ENCODE data around the gene ABHD17C.
"Not testable (repeated sequence)": the region's sequence is repeated elsewhere in the genome, so short reads cannot be mapped to it uniquely, and the experiment has no call there.

Gene ABHD17C

DNA sequence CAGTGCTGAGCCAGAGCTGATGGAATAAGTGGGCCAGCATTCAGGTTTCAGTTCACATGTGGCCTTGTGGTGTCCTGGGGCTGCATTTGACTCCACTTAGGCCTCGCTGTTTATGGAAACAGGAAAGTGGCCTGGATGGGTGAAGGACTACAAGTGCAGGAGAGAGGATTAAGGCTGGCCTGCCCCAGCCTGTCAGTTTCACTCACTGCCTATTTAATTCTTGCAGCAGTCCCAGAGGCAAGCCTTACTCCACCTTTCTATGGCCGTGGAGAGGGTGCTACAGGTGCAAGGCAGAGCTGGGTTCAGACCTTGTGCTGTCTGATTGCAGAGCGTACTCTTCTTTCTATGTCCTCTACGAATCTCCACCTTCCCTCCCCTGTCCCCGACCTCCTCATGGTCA, 37.7 kb downstream of the ABHD17C start:
- DNase-seq = no peak

DNA sequence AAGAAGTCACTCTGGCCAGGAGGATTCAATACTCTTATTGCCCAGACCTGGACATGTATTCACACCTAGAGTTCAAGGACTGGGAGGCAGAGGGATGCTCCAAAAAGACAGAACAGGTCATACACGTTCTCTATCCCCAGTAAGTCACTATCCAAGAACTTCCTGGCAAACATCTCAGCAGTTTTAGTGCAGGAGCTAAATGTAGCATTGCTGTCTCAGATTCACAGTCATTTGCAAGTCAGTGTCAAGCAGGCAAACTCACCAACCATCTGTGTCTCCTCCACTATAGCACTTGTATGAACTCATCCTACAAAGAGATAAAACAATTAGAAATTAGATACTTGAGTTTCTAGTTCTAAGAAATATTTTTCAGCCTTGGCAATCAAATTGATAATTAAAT, 38.4 kb downstream of the ABHD17C start:
- no peak for DNase-seq

DNA sequence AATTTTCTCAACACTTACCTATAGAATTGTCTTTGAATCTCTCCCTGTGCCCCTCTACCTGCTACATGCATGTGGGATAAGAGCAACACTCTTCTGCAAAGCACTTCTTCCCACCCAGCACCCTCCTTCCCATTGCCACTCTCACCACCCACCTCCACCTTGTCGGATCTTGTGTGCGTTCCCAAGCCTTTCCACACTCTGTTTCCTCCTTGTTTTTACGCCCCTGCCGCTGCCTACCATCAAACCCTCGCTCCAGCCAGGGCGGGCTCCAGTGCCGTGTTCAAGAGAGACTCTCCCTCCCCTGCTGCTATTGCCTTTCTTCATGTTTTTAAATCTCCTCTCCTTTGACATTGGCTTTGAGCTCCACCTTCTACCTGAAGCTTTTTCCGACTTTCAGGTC, 40.2 kb downstream of the ABHD17C start:
- DNase-seq = no peak

GRCh38 chr15:80736560-80736959, 41.5 kb downstream of the ABHD17C start:
- DNase-seq = no peak

- DNase-seq = no peak
Observed at GRCh38 chr15:80739919-80740318, 44.8 kb downstream of the ABHD17C start.

DNA sequence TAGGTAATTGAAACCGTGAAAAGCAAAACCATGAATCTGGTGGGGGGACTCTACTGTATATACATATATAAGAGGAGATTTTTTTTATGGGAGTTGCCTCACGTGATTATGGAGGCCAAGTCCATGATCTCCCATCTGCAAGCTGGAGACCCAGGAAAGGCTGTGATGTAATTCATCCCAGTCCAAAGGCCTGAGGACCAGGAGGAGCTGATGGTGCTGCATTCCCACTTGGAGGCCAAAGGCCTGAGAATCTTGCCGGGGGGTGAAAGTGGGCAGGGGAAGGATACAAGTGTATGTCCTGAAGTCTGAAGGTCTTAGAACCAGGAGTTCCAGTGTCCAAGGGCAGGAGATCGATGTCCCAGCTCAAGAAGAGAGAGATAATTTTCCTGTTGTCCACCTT, 47.0 kb downstream of the ABHD17C start:
- DNase-seq = no peak

DNA sequence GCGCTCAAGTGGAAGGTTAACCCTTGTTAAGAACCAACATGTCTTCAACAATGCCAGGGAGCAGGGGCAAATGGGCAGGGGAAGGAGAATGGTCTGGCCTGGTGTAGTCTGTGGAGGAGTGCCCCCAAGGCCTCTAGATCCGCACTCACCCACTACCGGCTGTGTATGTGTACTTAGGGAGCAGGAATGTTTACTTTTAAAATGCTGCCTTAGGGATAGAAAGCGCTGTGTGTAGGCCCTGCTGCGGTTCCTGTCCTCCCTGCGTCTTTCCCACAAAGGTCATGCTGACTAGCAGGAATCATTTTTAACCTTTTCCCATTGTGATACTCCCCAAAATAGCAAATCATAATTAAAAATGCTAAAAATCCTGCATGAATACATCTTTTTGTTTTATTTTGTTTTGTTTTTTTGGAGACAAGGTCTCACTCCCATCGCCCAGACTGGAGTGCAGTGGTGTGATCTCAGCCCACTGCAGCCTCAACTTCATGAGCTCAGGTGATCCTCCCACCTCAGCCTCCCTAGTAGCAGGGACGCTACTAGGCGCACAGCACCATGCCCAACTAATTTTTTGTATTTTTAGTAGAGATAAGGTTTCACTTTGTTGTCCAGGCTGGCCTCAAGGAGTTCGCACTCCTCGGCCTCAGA, 48.2 kb downstream of the ABHD17C start:
- no peak for DNase-seq

- DNase-seq = no peak
Observed at GRCh38 chr15:80744415-80744814, 49.3 kb downstream of the ABHD17C start.

DNA sequence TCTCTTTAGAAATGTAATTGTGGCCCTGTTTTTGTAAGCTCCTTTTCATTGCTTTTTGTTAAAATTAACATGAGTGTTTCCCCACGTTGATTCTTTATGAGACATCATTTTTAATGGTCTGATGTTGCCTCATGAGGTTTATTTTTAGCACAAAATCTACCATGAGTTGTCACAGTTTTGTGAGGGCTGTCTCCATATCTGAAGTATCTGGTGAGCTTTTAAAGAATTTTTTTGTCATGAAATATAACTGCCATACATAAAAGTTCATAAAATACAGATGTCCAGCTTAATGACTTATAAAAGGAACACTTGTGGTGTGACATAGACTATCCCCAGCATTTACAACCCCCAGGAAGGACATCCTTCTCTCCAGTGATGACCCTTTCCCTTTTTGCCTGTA, 49.7 kb downstream of the ABHD17C start:
- DNase-seq = no peak

DNA sequence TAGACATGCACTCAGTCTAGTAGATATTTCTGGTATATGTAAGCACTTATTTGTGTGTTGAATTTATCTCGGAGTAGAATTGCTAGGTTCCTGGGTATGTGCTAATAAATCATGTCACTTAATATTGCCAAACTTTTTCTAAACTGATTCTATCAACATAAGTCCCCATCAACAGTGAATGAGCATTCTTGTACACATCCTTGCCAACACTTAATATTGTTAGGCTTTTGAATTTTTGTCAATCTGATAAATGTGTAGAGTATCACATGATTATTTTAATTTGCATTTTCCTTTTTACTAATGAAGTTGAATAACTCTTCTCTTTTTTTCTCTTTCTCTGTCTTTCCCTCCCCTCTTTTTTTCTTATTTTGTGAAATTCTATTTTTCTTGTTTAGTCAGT, 50.8 kb downstream of the ABHD17C start:
- no peak for DNase-seq

- no peak for DNase-seq
Observed at GRCh38 chr15:80747317-80748053, 52.4 kb downstream of the ABHD17C start.

DNA sequence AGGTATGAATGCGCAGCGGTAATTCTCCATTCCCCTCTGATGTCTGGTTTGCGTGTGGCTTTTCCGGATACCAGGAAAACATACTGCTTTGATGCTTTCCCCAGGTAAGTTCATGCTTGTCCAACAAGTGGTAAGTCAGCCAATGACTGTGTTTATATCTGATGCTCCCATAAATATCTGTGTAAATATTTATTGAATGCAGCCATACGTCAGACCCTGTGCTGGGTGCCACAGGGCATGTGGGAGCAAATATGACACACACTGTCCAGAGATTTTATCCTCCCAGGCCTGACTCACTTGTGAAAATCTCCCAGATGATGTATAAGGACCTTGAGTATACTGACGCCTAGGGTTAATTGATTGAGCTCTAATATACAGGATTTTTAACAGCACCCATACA, 54.5 kb downstream of the ABHD17C start:
- DNase-seq = no peak

DNA sequence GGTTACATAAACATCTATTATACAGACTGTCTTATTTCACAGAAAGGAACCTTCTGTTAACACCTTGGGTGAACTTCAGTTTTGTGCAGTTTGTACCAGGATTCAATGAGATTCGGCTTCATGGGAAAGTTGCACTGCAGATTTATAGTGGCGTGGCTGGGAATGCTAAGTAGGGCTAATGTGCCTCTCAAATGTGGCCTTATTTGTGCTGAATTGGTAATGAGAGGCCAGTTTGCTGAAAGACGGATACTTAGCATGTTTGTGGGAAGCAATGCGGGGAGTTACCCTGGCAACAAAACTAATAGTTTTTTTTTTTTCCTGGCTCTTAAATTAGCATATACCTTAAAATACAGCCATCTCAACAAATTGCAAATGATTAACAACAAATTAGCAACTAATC, 55.5 kb downstream of the ABHD17C start:
- DNase-seq = no peak

DNA sequence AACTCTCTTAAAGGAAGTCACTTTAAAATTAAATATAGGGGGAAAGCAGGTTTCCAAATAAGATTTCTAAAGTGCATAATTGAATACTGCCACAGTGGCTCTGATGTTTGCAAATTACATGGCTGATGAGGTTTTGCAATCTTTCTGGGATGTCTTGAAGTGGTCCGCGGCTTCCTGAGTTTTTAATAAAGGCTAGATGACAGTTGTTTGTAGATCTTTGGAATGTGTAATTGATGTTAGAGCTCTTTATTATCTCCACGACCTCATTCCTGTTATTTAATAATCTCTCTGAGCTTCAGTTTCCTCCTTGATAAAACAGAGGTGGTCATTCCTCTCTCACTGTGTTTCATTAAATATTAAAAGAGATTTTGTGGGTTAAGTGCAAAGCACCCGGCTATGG, 57.1 kb downstream of the ABHD17C start:
- no peak for DNase-seq

- no peak for DNase-seq
Observed at GRCh38 chr15:80753161-80753560, 58.1 kb downstream of the ABHD17C start.

GRCh38 chr15:80754014-80754413, 58.9 kb downstream of the ABHD17C start:
- DNase-seq = no peak

- peak; percentile 18 for DNase-seq
Observed at GRCh38 chr15:80755885-80756284, 60.8 kb downstream of the ABHD17C start.

- no peak for DNase-seq
Observed at GRCh38 chr15:80758130-80758745, 63.1 kb downstream of the ABHD17C start.

DNA sequence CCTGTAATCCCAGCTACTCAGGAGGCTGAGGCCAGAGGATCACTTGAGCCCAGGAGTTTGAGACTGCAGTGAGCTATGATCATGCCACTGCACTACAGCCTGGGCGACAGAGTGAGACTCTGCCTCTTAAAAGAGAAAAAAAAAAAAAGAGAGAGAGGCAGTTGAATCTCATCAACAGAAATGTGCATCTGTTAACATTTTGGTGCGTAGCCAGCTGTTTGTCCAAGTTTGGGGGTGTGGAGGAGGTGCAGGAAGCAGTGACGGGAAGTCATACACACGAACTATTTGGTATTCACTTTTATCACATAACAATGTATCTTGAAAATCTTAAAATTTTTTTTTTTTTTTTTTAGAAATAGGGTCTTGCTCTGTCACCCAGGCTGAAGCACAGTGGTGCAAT, 65.8 kb downstream of the ABHD17C start:
- DNase-seq = no peak

DNA sequence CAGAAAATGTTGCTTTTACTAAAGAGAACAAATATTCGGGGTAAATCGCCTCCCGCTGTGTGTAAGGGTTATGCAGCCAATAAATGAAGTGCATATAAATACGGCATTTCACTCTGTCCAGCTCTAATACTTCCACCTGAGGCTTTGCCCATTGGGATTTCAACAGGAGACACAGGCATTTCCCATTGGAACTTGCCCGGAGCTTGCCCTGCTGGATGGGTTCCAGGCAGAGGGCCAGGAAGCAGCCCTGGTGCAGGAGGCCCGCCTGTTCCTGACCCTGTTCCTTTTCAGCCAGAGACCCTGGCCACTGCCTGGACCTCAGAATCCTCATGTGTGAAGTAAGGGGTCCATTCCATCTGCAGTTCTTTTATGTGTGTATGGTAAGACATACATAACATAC, 66.6 kb downstream of the ABHD17C start:
- no peak for DNase-seq

DNA sequence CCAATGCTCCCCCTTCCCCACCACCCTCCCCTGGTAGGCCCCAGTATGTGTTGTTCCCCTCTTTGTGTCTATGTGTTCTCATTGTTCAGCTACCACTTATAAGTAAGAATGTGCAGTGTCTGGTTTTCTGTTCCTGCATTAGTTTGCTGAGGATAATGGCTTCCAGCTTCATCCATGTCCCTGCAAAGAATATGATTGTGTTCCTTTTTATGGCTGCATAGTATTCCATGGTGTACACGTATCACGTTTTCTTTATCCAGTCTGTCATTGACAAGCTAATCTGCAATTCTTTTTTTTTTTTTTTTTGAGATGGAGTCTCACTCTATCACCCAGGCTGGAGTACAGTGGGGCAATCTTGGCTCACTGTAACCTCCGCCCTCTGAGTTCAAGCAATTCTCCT, 68.1 kb downstream of the ABHD17C start:
- DNase-seq = not testable (repeated sequence)

DNA sequence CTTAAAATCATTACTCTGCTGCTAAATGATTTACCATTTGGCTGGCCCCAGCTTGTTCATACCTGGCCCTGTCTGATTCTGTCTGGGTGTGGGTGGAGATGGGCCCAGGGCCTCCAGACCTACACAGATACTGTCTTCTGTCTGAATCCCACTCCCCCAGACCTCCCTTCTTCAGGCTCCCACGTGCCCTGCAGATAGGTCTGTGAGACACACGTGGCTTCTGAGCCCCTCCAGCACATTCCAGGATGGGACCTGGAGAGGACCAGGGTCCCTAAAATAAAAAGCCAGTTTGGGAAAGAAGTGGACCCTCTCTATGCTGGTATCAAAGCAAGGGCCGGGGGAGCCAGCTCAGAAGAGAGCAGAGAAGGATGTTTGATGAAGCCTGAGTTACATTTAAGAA, 69.4 kb downstream of the ABHD17C start:
- no peak for DNase-seq

DNA sequence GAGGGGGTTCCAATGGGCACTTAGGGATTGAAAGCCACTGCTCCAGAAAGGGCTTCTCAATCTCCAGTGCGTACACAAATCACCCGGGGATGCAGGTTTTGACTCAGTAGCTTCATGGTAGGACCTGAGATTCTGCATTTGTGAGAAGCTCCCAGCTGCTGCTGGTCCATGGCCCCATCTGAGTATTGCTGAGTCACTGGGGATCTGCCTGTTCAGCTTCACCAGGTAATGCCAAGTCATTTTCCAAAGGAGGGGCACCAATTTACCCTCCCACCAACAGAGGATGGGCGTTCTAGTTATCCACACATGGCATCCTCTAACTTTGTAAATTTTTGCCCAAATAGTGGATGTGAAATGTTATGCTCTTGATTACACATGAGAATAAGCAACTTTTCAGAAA, 71.2 kb downstream of the ABHD17C start:
- no peak for DNase-seq

DNA sequence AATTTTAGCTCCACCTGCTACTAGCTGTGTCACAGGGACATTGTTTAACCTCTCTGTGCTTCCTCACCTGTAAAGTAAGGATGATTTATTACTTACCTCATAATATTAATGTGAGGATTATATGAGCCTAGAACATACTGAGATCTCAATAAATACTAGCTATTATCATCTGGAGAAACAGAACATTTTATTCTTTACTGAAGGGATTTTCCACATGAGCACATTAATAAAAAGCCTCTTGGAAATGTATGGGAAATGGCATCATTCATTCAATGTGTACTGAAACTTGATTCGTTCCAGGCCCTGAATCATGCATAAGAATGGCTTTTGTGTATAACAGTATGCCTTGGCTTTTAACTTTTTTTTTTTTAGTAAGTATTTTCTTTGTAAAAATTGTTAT, 73.0 kb downstream of the ABHD17C start:
- DNase-seq = no peak

Data from CD4-positive, alpha-beta T cell treated with Interleukin-17A for 1 hour (primary cell).